Measurements from ENCODE around the gene AGPAT2. TPM values are rescaled to one million over a fixed set of nuclear protein-coding genes. Genes with fewer than 3 reads are reported as not detected.

The AGPAT2 gene
- total and polyA plus RNA-seq, 2 experiments from 2014 or later, result 31.8 to 44.7 TPM

- H3K27ac Mint-ChIP-seq, result no peak overlapping the region
- DNase-seq (ENCODE audit: low spot score) (no peak), ATAC-seq (no peak; the same call in 2 of the 3 replicates)
- Histone ChIP-seq H4K20me1 (replicated peaks; ENCODE audit: insufficient read depth) (peaks cover 31% of the 10 kb centered on the region), H2AFZ (no peak overlapping the region), H3K27me3 (ENCODE audit: insufficient read depth) (no peaks in the 10 kb centered on the region), H3K4me1 (ENCODE audit: insufficient read depth) (peaks cover 9% of the 10 kb centered on the region; the same call in 1 of the 2 replicates), H3K9me2 (ENCODE audit: insufficient read depth) (no peaks in the 10 kb centered on the region), H3K36me3 (ENCODE audit: insufficient read depth) (peaks cover 22% of the 10 kb centered on the region), H3K4me2 (no peak overlapping the region), H3F3A (replicated peaks; ENCODE audit: low read depth) (peaks cover 50% of the 10 kb centered on the region), H3K79me2 (replicated peaks; ENCODE audit: insufficient read depth) (peaks cover 26% of the 10 kb centered on the region), H3K27ac (ENCODE audit: low read depth) (no peak overlapping the region), H3K4me3 (no peak overlapping the region)
- peaks cover 37% of the 10 kb centered on the region for H3K27me3 Mint-ChIP-seq (ENCODE audit: insufficient read depth, low read depth, poor library complexity)
- no peaks in the 10 kb centered on the region for H3K9me3 Mint-ChIP-seq
- peaks cover 21% of the 10 kb centered on the region for H3K4me1 Mint-ChIP-seq
- peaks cover 50% of the 10 kb centered on the region for H3K36me3 Mint-ChIP-seq (ENCODE audit: low read depth)
- H3K4me3 Mint-ChIP-seq, result no peak overlapping the region
- TF ChIP-seq, protein P1, sequence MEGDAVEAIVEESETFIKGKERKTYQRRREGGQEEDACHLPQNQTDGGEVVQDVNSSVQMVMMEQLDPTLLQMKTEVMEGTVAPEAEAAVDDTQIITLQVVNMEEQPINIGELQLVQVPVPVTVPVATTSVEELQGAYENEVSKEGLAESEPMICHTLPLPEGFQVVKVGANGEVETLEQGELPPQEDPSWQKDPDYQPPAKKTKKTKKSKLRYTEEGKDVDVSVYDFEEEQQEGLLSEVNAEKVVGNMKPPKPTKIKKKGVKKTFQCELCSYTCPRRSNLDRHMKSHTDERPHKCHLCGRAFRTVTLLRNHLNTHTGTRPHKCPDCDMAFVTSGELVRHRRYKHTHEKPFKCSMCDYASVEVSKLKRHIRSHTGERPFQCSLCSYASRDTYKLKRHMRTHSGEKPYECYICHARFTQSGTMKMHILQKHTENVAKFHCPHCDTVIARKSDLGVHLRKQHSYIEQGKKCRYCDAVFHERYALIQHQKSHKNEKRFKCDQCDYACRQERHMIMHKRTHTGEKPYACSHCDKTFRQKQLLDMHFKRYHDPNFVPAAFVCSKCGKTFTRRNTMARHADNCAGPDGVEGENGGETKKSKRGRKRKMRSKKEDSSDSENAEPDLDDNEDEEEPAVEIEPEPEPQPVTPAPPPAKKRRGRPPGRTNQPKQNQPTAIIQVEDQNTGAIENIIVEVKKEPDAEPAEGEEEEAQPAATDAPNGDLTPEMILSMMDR (conservative IDR thresholded peaks at IDR 0.05; ENCODE audit: low read depth in 2 of 2), result no peak
- TF ChIP-seq JUNB (IDR thresholded peaks at IDR 0.05; ENCODE audit: unreplicated experiment) (no peak), NANOG (IDR thresholded peaks at IDR 0.05; ENCODE audit: borderline replicate concordance) (no peak), STAT1 (IDR thresholded peaks at IDR 0.05; ENCODE audit: unreplicated experiment) (no peak), EZH2phosphoT487 (IDR thresholded peaks at IDR 0.05; ENCODE audit: unreplicated experiment) (no peak), POLR2AphosphoS5 (IDR thresholded peaks at IDR 0.05; ENCODE audit: low read depth) (no peak), ZNF114 (CRISPR knock-in tag; IDR thresholded peaks at IDR 0.05) (no peak), ZNF331 (CRISPR knock-in tag; IDR thresholded peaks at IDR 0.05; ENCODE audit: low read depth) (no peak), EZH2 (IDR thresholded peaks at IDR 0.05; ENCODE audit: low read depth, unreplicated experiment) (no peak), CREB1 (CRISPR knock-in tag; IDR thresholded peaks at IDR 0.05; ENCODE audit: low read depth) (no peak)
- TF ChIP-seq, protein P2, sequence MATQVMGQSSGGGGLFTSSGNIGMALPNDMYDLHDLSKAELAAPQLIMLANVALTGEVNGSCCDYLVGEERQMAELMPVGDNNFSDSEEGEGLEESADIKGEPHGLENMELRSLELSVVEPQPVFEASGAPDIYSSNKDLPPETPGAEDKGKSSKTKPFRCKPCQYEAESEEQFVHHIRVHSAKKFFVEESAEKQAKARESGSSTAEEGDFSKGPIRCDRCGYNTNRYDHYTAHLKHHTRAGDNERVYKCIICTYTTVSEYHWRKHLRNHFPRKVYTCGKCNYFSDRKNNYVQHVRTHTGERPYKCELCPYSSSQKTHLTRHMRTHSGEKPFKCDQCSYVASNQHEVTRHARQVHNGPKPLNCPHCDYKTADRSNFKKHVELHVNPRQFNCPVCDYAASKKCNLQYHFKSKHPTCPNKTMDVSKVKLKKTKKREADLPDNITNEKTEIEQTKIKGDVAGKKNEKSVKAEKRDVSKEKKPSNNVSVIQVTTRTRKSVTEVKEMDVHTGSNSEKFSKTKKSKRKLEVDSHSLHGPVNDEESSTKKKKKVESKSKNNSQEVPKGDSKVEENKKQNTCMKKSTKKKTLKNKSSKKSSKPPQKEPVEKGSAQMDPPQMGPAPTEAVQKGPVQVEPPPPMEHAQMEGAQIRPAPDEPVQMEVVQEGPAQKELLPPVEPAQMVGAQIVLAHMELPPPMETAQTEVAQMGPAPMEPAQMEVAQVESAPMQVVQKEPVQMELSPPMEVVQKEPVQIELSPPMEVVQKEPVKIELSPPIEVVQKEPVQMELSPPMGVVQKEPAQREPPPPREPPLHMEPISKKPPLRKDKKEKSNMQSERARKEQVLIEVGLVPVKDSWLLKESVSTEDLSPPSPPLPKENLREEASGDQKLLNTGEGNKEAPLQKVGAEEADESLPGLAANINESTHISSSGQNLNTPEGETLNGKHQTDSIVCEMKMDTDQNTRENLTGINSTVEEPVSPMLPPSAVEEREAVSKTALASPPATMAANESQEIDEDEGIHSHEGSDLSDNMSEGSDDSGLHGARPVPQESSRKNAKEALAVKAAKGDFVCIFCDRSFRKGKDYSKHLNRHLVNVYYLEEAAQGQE (IDR thresholded peaks at IDR 0.05; ENCODE audit: unreplicated experiment), result no peak
- TF ChIP-seq, protein P3, sequence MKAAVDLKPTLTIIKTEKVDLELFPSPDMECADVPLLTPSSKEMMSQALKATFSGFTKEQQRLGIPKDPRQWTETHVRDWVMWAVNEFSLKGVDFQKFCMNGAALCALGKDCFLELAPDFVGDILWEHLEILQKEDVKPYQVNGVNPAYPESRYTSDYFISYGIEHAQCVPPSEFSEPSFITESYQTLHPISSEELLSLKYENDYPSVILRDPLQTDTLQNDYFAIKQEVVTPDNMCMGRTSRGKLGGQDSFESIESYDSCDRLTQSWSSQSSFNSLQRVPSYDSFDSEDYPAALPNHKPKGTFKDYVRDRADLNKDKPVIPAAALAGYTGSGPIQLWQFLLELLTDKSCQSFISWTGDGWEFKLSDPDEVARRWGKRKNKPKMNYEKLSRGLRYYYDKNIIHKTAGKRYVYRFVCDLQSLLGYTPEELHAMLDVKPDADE (IDR thresholded peaks at IDR 0.05), result no peak
- TF ChIP-seq, protein P4, sequence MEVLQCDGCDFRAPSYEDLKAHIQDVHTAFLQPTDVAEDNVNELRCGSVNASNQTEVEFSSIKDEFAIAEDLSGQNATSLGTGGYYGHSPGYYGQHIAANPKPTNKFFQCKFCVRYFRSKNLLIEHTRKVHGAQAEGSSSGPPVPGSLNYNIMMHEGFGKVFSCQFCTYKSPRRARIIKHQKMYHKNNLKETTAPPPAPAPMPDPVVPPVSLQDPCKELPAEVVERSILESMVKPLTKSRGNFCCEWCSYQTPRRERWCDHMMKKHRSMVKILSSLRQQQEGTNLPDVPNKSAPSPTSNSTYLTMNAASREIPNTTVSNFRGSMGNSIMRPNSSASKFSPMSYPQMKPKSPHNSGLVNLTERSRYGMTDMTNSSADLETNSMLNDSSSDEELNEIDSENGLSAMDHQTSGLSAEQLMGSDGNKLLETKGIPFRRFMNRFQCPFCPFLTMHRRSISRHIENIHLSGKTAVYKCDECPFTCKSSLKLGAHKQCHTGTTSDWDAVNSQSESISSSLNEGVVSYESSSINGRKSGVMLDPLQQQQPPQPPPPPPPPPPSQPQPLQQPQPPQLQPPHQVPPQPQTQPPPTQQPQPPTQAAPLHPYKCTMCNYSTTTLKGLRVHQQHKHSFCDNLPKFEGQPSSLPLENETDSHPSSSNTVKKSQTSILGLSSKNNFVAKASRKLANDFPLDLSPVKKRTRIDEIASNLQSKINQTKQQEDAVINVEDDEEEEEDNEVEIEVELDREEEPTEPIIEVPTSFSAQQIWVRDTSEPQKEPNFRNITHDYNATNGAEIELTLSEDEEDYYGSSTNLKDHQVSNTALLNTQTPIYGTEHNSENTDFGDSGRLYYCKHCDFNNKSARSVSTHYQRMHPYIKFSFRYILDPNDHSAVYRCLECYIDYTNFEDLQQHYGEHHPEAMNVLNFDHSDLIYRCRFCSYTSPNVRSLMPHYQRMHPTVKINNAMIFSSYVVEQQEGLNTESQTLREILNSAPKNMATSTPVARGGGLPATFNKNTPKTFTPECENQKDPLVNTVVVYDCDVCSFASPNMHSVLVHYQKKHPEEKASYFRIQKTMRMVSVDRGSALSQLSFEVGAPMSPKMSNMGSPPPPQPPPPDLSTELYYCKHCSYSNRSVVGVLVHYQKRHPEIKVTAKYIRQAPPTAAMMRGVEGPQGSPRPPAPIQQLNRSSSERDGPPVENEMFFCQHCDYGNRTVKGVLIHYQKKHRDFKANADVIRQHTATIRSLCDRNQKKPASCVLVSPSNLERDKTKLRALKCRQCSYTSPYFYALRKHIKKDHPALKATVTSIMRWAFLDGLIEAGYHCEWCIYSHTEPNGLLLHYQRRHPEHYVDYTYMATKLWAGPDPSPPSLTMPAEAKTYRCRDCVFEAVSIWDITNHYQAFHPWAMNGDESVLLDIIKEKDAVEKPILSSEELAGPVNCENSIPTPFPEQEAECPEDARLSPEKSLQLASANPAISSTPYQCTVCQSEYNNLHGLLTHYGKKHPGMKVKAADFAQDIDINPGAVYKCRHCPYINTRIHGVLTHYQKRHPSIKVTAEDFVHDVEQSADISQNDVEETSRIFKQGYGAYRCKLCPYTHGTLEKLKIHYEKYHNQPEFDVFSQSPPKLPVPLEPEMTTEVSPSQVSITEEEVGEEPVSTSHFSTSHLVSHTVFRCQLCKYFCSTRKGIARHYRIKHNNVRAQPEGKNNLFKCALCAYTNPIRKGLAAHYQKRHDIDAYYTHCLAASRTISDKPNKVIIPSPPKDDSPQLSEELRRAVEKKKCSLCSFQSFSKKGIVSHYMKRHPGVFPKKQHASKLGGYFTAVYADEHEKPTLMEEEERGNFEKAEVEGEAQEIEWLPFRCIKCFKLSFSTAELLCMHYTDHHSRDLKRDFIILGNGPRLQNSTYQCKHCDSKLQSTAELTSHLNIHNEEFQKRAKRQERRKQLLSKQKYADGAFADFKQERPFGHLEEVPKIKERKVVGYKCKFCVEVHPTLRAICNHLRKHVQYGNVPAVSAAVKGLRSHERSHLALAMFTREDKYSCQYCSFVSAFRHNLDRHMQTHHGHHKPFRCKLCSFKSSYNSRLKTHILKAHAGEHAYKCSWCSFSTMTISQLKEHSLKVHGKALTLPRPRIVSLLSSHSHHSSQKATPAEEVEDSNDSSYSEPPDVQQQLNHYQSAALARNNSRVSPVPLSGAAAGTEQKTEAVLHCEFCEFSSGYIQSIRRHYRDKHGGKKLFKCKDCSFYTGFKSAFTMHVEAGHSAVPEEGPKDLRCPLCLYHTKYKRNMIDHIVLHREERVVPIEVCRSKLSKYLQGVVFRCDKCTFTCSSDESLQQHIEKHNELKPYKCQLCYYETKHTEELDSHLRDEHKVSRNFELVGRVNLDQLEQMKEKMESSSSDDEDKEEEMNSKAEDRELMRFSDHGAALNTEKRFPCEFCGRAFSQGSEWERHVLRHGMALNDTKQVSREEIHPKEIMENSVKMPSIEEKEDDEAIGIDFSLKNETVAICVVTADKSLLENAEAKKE (CRISPR knock-in tag; IDR thresholded peaks at IDR 0.05), result no peak
Observed at GRCh38 chr9:136722969-136723356, 35.7 kb upstream of the AGPAT2 start.
